ENCODE measurements around the gene CCDC148. TPM values are rescaled to one million over a fixed set of nuclear protein-coding genes. Genes with fewer than 3 reads are reported as not detected.
"Not testable (repeated sequence)": the region's sequence is repeated elsewhere in the genome, so short reads cannot be mapped to it uniquely, and the experiment has no call there.

The CCDC148 gene
- polyA plus RNA-seq, 2 of the 4 experiments (the other 2 are of a cell fraction): 0.41 to 0.85 TPM

DNA sequence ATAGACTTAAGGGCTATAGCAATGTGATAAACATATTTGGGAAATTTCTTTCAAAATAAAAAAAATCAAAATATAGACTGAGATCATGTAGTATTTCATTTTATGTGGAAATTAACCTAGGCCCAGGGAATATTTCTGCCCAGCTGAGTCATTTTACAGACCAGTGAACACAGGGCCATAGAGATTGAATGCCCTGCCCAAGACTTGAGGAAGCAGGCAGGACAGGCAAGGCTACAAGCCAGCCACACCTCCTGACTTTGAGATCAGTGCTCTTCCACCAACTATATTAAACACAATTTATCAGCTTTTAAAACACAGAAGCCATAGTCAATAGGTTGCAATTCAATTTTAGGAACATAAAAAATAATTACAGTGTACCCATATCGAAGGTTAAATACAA lies 12.9 kb downstream of the CCDC148 start:
- CTCF ChIA-PET: no interaction called here
- 94% methylated on average over 1 of the region's 1 CpG for WGBS (ENCODE audit: missing lambda C conversion rate)

DNA sequence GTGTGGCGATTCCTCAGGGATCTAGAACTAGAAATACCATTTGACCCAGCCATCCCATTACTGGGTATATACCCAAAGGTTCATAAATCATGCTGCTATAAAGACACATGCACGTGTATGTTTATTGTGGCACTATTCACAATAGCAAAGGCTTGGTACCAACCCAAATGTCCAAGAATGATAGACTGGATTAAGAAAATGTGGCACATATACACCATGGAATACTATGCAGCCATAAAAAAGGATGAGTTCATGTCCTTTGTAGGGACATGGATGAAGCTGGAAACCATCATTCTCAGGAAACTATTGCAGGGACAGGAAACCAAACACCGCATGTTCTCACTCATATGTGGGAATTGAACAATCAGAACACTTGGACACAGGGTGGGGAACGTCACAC lies 17.5 kb downstream of the CCDC148 start:
- H3K27ac ChIP-seq; POLR2A ChIA-PET; FAIRE-seq; ATAC-seq; DNase-seq (ENCODE audit: low read depth in 1 of 2, low spot score in 1 of 2); H3K4me3 ChIP-seq; H3K9me3 ChIP-seq; H3K4me1 ChIP-seq; CTCF ChIA-PET; H3K4me2 ChIP-seq: not testable (repeated sequence)
- 66% methylated on average over 4 of the region's 4 CpGs for WGBS (ENCODE audit: missing lambda C conversion rate)

More for the DNA sequence above, 12.9 kb downstream of the CCDC148 start:
- DNase-seq (ENCODE audit: low read depth in 1 of 2, low spot score in 1 of 2) (no peak), FAIRE-seq (no peak), ATAC-seq (no peak)
- no peaks in the 10 kb centered on the region for H3K9me3 ChIP-seq
- H3K4me1 ChIP-seq: no peaks in the 10 kb centered on the region
- no peak overlapping the region for H3K4me3 ChIP-seq
- H3K27ac ChIP-seq: no peak overlapping the region
- no peak overlapping the region for H3K4me2 ChIP-seq
- POLR2A ChIA-PET: interaction anchor here (0.6 kb wide), 1 partner anchor 53 kb away, joined by 5 read pairs; no protein-coding TSS in a partner anchor
- TF ChIP-seq JUN (IDR thresholded peaks at IDR 0.05) (no peak), SMC3 (IDR thresholded peaks at IDR 0.05) (no peak), RCOR1 (IDR thresholded peaks at IDR 0.05; ENCODE audit: low read depth, low read length) (no peak), FOXS1 (CRISPR knock-in tag; IDR thresholded peaks at IDR 0.05) (no peak), RFX5 (IDR thresholded peaks at IDR 0.05) (no peak), HDAC2 (IDR thresholded peaks at IDR 0.05) (no peak)
- TF ChIP-seq, protein P1, sequence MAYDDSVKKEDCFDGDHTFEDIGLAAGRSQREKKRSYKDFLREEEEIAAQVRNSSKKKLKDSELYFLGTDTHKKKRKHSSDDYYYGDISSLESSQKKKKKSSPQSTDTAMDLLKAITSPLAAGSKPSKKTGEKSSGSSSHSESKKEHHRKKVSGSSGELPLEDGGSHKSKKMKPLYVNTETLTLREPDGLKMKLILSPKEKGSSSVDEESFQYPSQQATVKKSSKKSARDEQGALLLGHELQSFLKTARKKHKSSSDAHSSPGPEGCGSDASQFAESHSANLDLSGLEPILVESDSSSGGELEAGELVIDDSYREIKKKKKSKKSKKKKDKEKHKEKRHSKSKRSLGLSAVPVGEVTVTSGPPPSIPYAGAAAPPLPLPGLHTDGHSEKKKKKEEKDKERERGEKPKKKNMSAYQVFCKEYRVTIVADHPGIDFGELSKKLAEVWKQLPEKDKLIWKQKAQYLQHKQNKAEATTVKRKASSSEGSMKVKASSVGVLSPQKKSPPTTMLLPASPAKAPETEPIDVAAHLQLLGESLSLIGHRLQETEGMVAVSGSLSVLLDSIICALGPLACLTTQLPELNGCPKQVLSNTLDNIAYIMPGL (CRISPR knock-in tag; IDR thresholded peaks at IDR 0.05; ENCODE audit: borderline replicate concordance): no peak

DNA sequence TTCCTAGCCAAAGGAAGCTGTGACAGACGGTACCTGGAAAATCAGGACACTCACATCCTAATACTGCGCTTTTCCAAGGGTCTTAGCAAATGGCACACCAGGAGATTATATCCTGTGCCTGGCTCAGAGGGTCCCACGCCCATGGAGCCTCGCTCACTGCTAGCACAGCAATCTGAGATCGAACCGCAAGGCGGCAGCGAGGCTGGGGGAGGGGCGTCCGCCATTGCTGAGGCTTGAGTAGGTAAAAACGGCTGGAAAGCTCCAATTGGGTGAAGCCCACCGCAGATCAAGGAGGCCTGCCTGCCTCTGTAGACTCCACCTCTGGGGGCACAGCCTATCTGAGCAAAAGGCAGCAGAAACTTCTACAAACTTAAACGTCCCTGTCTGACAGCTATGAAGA lies 22.8 kb downstream of the CCDC148 start:
- POLR2A ChIA-PET; FAIRE-seq; H3K4me1 ChIP-seq; ATAC-seq; CTCF ChIA-PET; H3K27ac ChIP-seq; H3K4me2 ChIP-seq; H3K9me3 ChIP-seq; H3K4me3 ChIP-seq; DNase-seq (ENCODE audit: low read depth in 1 of 2, low spot score in 1 of 2): not testable (repeated sequence)
- 66% methylated on average over 13 of the region's 13 CpGs for WGBS (ENCODE audit: missing lambda C conversion rate)

DNA sequence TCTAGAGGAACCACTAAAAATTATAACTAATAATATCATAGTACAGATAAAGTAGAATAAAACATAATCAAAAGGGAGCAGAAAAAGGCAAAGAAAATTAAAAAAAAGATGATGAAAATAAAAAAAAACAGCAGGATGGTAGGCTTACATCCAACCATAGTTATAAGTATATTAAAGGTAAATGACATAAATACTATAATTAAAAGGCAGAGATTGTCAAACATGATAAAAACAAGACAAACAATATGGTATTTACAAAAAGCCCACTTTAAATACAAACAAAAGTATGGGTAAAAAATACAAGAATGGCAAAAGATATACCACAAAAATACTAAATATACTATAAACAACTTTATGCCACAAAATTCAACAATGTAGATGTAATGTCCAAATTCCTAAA lies 24.4 kb downstream of the CCDC148 start:
- TF ChIP-seq, protein P2, sequence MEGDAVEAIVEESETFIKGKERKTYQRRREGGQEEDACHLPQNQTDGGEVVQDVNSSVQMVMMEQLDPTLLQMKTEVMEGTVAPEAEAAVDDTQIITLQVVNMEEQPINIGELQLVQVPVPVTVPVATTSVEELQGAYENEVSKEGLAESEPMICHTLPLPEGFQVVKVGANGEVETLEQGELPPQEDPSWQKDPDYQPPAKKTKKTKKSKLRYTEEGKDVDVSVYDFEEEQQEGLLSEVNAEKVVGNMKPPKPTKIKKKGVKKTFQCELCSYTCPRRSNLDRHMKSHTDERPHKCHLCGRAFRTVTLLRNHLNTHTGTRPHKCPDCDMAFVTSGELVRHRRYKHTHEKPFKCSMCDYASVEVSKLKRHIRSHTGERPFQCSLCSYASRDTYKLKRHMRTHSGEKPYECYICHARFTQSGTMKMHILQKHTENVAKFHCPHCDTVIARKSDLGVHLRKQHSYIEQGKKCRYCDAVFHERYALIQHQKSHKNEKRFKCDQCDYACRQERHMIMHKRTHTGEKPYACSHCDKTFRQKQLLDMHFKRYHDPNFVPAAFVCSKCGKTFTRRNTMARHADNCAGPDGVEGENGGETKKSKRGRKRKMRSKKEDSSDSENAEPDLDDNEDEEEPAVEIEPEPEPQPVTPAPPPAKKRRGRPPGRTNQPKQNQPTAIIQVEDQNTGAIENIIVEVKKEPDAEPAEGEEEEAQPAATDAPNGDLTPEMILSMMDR (IDR thresholded peaks at IDR 0.05): no peak
- TF ChIP-seq HDAC2 (IDR thresholded peaks at IDR 0.05) (no peak), JUN (IDR thresholded peaks at IDR 0.05) (no peak), SMC3 (IDR thresholded peaks at IDR 0.05) (no peak), EHF (CRISPR knock-in tag; IDR thresholded peaks at IDR 0.05) (no peak), RARB (CRISPR knock-in tag; IDR thresholded peaks at IDR 0.05) (no peak), CEBPB (IDR thresholded peaks at IDR 0.05) (no peak), ZNF302 (CRISPR knock-in tag; IDR thresholded peaks at IDR 0.05) (no peak), GATA3 (IDR thresholded peaks at IDR 0.05; ENCODE audit: borderline replicate concordance) (no peak), CBX2 (IDR thresholded peaks at IDR 0.05; ENCODE audit: borderline replicate concordance, low read depth) (no peak), RNF2 (IDR thresholded peaks at IDR 0.05; ENCODE audit: borderline replicate concordance, low read depth) (no peak), FOSL2 (IDR thresholded peaks at IDR 0.05) (no peak), FOSL2 (CRISPR knock-in tag; IDR thresholded peaks at IDR 0.05) (no peak), RCOR1 (IDR thresholded peaks at IDR 0.05; ENCODE audit: low read depth, low read length) (no peak), ESRRA (IDR thresholded peaks at IDR 0.05; ENCODE audit: borderline replicate concordance, low read length) (no peak), TFCP2L1 (CRISPR knock-in tag; IDR thresholded peaks at IDR 0.05) (no peak)
- TF ChIP-seq, protein P3, sequence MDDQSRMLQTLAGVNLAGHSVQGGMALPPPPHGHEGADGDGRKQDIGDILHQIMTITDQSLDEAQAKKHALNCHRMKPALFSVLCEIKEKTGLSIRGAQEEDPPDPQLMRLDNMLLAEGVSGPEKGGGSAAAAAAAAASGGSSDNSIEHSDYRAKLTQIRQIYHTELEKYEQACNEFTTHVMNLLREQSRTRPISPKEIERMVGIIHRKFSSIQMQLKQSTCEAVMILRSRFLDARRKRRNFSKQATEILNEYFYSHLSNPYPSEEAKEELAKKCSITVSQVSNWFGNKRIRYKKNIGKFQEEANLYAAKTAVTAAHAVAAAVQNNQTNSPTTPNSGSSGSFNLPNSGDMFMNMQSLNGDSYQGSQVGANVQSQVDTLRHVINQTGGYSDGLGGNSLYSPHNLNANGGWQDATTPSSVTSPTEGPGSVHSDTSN (IDR thresholded peaks at IDR 0.05): no peak
- TF ChIP-seq, protein P4, sequence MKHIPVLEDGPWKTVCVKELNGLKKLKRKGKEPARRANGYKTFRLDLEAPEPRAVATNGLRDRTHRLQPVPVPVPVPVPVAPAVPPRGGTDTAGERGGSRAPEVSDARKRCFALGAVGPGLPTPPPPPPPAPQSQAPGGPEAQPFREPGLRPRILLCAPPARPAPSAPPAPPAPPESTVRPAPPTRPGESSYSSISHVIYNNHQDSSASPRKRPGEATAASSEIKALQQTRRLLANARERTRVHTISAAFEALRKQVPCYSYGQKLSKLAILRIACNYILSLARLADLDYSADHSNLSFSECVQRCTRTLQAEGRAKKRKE (CRISPR knock-in tag; IDR thresholded peaks at IDR 0.05; ENCODE audit: low read depth): no peak
- TF ChIP-seq, protein P5, sequence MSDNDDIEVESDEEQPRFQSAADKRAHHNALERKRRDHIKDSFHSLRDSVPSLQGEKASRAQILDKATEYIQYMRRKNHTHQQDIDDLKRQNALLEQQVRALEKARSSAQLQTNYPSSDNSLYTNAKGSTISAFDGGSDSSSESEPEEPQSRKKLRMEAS (IDR thresholded peaks at IDR 0.05): no peak
- POLR2A ChIA-PET: no interaction called here
- H3K9me3 ChIP-seq: peaks cover 7% of the 10 kb centered on the region; the same call in 1 of the 3 replicates
- H3K4me3 ChIP-seq: no peak overlapping the region
- H3K4me2 ChIP-seq: no peak overlapping the region
- DNase-seq (ENCODE audit: low read depth in 1 of 2, low spot score in 1 of 2) (no peak), ATAC-seq (no peak), FAIRE-seq (no peak)
- no peak overlapping the region for H3K27ac ChIP-seq
- CTCF ChIA-PET: interaction anchor here (1.0 kb wide), 1 partner anchor 314 kb away, joined by 3 read pairs; no protein-coding TSS in a partner anchor
- no peaks in the 10 kb centered on the region for H3K4me1 ChIP-seq
